ENCODE data around the gene SLC24A4.

Gene SLC24A4

DNA sequence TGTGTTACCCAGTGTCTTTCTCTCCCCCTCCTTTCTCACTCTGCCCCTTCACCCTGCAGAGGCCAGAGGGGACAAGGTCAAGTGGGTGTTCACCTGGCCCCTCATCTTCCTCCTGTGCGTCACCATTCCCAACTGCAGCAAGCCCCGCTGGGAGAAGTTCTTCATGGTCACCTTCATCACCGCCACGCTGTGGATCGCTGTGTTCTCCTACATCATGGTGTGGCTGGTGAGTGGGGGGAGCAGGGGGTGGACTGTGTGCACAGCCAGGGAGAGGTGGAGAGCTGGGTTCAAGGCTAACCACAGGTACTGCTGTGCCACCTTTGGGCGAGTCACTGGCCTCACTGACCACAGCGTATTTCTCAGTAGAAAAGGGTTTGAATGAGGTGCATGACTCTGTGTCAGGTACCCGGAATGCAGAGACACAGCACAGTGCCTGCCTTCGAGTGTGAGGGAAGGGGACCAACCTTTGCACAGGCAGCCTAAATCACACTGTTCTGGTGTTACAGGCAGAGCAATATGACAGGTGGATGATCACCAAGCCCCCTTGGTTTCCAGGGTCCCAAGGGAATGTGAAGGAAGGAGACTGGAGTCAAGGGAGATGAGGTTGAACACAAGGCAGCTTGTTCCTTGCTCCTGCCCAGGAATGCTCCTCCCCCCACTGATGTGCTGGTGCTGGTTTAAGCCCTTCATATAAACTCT lies 159.8 kb downstream of the SLC24A4 start:
- TF ChIP-seq CTCF (IDR thresholded peaks at IDR 0.05; ENCODE audit: borderline replicate concordance, control extremely low read depth, extremely low read depth, insufficient read depth, missing control alignments) = no peak
- in situ Hi-C loops (cut with MboI; ENCODE audit: low sequenced_read_pairs, unreplicated experiment) = no loop called here
- DNase-seq (ENCODE audit: low spot score) = no peak

DNA sequence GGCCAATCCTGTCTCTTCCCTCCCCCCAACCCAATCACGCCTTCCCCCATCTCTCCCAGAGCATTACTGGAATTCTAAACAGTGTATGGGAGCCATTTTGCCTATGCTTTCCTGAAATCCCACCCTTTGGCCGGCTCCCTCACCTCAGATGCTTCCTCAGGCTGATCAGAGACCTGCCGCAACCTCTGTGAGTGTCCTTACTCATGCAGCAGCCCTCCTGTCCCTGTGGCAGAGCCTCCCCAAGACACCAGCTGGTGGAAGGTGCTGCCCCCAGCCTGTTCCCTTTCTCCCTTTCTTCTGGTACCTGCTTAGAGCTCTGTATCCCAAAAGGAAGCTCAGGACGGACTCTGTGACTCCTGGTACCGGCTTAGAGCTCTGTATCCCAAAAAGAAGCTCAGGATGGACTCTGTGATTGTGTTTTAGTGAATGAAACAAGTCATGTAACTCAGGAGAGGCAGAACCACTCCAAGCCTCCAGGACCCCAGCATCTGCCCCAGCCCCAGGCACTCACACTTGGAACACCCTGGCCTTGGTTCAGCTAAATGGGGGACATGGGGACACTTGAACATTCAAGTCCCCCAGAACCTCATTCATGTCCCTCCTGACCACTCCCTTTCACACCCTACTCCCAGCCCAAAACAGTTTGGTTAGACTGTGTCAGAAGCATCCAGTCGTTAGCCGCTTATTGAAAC lies 161.3 kb downstream of the SLC24A4 start:
- no peak for TF ChIP-seq CTCF (IDR thresholded peaks at IDR 0.05; ENCODE audit: borderline replicate concordance, control extremely low read depth, extremely low read depth, insufficient read depth, missing control alignments)
- in situ Hi-C loops (cut with MboI; ENCODE audit: low sequenced_read_pairs, unreplicated experiment) = no loop called here
- no peak for DNase-seq (ENCODE audit: low spot score)

DNA sequence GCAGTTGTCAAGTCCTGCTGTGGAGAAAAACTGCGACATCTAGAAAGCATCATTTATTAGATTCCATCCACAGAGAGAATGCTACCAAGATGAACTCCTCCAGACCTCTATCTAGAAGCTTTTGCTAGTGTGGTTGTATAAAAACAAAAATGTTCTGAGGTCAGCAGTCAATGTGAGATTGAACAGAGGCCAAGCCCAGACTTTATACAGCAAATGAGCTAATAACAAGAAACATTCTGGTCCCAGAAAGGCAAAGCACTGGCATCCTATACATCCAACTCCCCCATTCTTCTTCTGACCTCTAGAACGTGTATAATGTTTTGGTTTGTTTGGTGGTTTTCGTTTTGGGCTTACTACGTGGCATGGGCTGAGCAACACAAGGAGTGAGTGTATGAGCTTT lies 163.9 kb downstream of the SLC24A4 start:
- in situ Hi-C loops (cut with MboI; ENCODE audit: low sequenced_read_pairs, unreplicated experiment) = no loop called here
- DNase-seq (ENCODE audit: low spot score) = no peak
- no peak for TF ChIP-seq CTCF (IDR thresholded peaks at IDR 0.05; ENCODE audit: borderline replicate concordance, control extremely low read depth, extremely low read depth, insufficient read depth, missing control alignments)

- DNase-seq (ENCODE audit: low spot score) = no peak
- in situ Hi-C loops (cut with MboI; ENCODE audit: low sequenced_read_pairs, unreplicated experiment) = no loop called here
- TF ChIP-seq CTCF (IDR thresholded peaks at IDR 0.05; ENCODE audit: borderline replicate concordance, control extremely low read depth, extremely low read depth, insufficient read depth, missing control alignments) = no peak
These were observed 164.7 kb downstream of the SLC24A4 start for GRCh38 chr14:92487513-92488133.

DNA sequence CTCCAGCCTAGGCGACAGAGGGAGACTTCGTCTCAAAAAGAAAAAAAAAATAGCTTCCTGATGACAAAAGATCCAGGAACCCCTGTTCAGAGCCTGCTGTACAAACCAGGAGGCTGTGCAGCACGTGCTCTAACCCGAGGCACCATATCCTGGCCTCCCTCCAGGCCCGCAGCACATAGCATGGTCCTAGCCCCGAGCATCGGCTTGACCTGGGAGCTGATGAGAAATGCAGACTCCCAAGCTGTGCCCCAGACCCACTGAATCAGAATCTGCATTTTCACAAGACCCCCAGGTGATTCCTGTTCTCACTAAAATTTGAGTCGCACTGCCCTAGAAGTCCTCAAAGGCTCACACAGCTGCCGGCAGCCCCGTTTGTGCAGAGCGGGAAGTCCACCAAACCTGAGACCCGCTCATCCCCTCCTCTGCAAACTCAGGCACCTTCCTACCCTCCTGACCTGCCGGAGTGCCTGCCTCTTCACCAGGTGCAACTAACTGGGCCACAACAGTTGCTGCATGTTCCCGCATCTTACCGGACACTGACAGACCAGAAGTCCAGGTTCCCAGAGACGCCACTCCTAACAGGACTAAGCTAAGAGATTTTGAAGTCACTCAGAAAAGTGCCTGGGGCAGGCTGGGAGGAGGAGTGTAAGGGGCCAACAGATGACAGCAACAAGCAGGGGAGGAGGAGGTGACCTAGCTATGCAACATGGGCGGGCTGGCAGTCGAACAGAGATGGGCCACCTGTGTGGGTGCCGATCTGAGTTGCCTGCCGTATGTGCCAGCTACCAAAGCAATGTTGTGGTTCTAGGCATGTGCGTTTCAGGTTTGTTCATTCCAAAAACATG lies 166.7 kb downstream of the SLC24A4 start:
- in situ Hi-C loops (cut with MboI; ENCODE audit: low sequenced_read_pairs, unreplicated experiment) = no loop called here

More for the DNA sequence above, 166.7 kb downstream of the SLC24A4 start:
- TF ChIP-seq CTCF (IDR thresholded peaks at IDR 0.05; ENCODE audit: borderline replicate concordance, control extremely low read depth, extremely low read depth, insufficient read depth, missing control alignments) = no peak
- no peak for DNase-seq (ENCODE audit: low spot score)

Data from GM13976 (cell line).